Esophagus squamous epithelium (tissue), 5 donors: ENCODE measurements around the gene AAMP. TPM values are rescaled to one million over a fixed set of nuclear protein-coding genes. Genes with fewer than 3 reads are reported as not detected.
A peak's percentile ranks its signal among the peaks of the same experiment; 100 is the strongest.

Experiments
- DNase-seq: peaks from one replicate; lab custom pipeline; 2025; lab: John Stamatoyannopoulos, UW
- H3K27ac ChIP-seq, 4 donors: fragments of 200-600 bp; sonication (generic); one replicate each; pipeline ENCODE4 v1.5.1; 2016 to 2019; ENCODE audit warnings: mild to moderate bottlenecking in 1 of 4
- H3K27me3 ChIP-seq, 4 donors: fragments of 200-600 bp; sonication (generic); 1 replicate in 3 of 4; 2 replicates in 1 of 4; pipeline versions ENCODE4 v1.5.1 to v1.6.0; 2017 to 2021; ENCODE audit warnings: antibody characterized with exemption in 1 of 4
- H3K36me3 ChIP-seq, 3 donors: fragments of 200-600 bp; sonication (generic); one replicate each; pipeline ENCODE4 v1.5.1; 2016 to 2019
- H3K4me1 ChIP-seq, 3 donors: fragments of 200-600 bp; sonication (generic); one replicate each; pipeline ENCODE4 v1.5.1; 2017 to 2019
- H3K4me3 ChIP-seq, 4 donors: fragments of 200-600 bp; sonication (generic); 1 replicate in 3 of 4; 2 replicates in 1 of 4; pipeline ENCODE4 v1.5.1; 2016 to 2019; ENCODE audit warnings: mild to moderate bottlenecking in 2 of 4, moderate library complexity in 1 of 4
- H3K9me3 ChIP-seq, 3 donors: fragments of 200-600 bp; sonication (generic); one replicate each; pipeline ENCODE4 v1.5.1; 2016 to 2019
- POLR2A ChIP-seq, 4 donors: fragments of 450-650 bp; IDR thresholded peaks; one replicate each; pipeline ENCODE4 v1.6.1; 2017; ENCODE audit warnings: antibody characterized with exemption in 4 of 4, mild to moderate bottlenecking in 4 of 4, moderate library complexity in 3 of 4
- WGBS, 2 donors: methylation state at CpG; one replicate each; pipeline ENCODE4 v1.1.5; 2018; 5-methylcytosine and 5-hydroxymethylcytosine counted together
- intact Hi-C: fragments of 100-400 bp; cut with DNase I; formaldehyde crosslinking; loops from one replicate; pipeline ENCODE4 v1.15.0; 2022
- total RNA-seq, 4 donors: library from RNA; depleted of rRNA; stranded (reverse); fragments of >200 nt; gene quantifications; one replicate each; pipeline ENCODE4 v1.1.0, GENCODE V29; 2016
- TF ChIP-seq, protein P1 (sequence below), 6 experiments: fragments of 450-650 bp in 4 of 6; fragments of 200-600 bp in 2 of 6; sonication (generic) in 2 of 6; IDR thresholded peaks; one replicate each; pipeline ENCODE4 v1.5.1; 2016 to 2019; ENCODE audit warnings: antibody characterized with exemption in 6 of 6, mild to moderate bottlenecking in 4 of 6, moderate library complexity in 4 of 6
- donor health status: DM: yes; HTN: yes; CAD: no.

AAMP gene
- total RNA-seq, 4 donors from 2014 or later, result 97.9 to 136 (median 118) TPM

DNA sequence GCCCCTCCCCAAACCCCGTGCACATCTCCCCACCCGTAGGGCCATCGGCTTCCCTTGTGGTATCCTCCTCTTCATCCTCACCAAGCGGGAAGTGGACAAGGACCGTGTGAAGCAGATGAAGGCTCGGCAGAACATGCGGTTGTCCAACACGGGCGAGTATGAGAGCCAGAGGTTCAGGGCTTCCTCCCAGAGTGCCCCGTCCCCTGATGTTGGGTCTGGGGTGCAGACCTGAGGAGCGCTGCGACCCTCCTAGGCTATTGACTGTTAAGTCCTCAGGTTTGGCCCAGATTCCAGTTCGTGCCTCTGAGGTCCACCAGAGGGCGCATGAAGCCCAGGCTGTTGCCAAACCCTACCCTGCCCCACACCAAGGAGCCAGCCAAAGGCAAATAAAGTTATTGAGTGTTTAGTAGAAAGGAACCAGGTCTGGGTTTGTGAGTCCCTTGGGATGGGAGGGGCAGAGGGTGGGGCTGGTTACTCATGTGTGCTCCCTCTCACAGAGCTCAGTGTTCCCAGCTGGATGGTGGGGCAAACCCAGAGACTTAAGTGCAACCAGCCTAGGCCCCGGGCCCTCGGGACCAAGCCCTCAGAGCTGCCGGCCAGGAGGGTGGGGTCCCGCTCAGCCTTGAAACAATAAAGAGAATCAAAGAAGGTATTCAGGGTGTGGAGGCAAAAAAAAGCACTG is 2.7 kb upstream of the AAMP start:
- peaks cover 29 to 74% (median 40%) of the 10 kb centered on the region in 3 donors for H3K4me1 ChIP-seq
- peaks cover 40 to 51% (median 42%) of the 10 kb centered on the region in 3 donors for H3K36me3 ChIP-seq
- DNase-seq, result peak; percentile 71
- peak overlapping the region; percentile 84 to 92 (median 88) for H3K27ac ChIP-seq
- peak overlapping the region in 2 of 4 donors; percentile 71 to 78 for H3K4me3 ChIP-seq
- intact Hi-C loops, result loop anchor here (5.0 kb wide), 1 partner anchor 125 kb away; the partner anchor contains the start of gene CTDSP1
- 9 to 13% methylated on average over 4 to 7 of the region's 18 CpGs for WGBS, 2 donors
- TF ChIP-seq, protein P1, sequence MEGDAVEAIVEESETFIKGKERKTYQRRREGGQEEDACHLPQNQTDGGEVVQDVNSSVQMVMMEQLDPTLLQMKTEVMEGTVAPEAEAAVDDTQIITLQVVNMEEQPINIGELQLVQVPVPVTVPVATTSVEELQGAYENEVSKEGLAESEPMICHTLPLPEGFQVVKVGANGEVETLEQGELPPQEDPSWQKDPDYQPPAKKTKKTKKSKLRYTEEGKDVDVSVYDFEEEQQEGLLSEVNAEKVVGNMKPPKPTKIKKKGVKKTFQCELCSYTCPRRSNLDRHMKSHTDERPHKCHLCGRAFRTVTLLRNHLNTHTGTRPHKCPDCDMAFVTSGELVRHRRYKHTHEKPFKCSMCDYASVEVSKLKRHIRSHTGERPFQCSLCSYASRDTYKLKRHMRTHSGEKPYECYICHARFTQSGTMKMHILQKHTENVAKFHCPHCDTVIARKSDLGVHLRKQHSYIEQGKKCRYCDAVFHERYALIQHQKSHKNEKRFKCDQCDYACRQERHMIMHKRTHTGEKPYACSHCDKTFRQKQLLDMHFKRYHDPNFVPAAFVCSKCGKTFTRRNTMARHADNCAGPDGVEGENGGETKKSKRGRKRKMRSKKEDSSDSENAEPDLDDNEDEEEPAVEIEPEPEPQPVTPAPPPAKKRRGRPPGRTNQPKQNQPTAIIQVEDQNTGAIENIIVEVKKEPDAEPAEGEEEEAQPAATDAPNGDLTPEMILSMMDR (IDR thresholded peaks at IDR 0.05), result peak; percentile 88 to 97 (median 94)
- TF ChIP-seq POLR2A (IDR thresholded peaks at IDR 0.05), result no peak
- H3K27me3 ChIP-seq, result no peaks in the 10 kb centered on the region
- H3K9me3 ChIP-seq, result no peaks in the 10 kb centered on the region

DNA sequence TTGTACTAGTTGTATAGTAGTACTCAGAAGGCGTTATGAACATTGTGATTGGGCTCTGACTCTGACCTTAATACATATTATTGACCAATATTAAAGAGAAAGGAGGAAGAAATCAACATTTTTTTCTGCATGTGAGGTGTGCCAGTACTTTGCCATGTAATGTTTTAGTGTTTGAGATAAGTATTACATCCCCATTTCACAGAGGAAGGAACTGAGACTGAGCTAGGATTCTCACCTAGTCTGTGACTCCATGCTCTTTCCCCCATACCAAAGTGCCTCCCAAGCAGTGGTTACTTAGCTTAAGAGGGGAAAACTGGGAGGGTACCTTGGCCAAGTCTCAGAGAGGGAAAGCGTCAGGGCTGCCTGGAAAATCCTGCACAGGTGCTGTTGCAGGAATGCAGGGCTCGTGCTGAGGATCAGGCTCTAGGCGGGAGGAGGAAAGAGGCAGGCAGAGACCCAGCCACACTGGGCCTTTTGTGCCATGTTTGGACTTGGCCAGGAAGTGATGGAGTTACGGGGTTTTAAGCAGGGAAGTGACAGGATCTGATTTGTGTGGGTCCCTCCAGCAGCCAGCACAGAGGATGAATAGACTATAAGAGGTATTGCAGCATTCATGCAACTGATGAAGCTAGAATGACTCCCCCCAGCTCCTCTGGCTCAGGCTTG is 2.1 kb upstream of the AAMP start:
- peaks cover 29 to 74% (median 38%) of the 10 kb centered on the region in 3 donors for H3K4me1 ChIP-seq
- 19 to 34% methylated on average over 5 of the region's 5 CpGs for WGBS, 2 donors
- peaks cover 34 to 51% (median 38%) of the 10 kb centered on the region in 3 donors for H3K36me3 ChIP-seq
- TF ChIP-seq, protein P1 (IDR thresholded peaks at IDR 0.05), result peak in 2 of 6 experiments; percentile 10 to 11
- TF ChIP-seq POLR2A (IDR thresholded peaks at IDR 0.05), result no peak
- no peaks in the 10 kb centered on the region for H3K9me3 ChIP-seq
- H3K27me3 ChIP-seq, result no peaks in the 10 kb centered on the region
- peak overlapping the region; percentile 84 to 92 (median 88) for H3K27ac ChIP-seq
- intact Hi-C loops, result loop anchor here (5.0 kb wide), 1 partner anchor 125 kb away; the partner anchor contains the start of gene CTDSP1
- no peak for DNase-seq
- H3K4me3 ChIP-seq, result peak overlapping the region in 3 of 4 donors; percentile 71 to 92 (median 78)

DNA sequence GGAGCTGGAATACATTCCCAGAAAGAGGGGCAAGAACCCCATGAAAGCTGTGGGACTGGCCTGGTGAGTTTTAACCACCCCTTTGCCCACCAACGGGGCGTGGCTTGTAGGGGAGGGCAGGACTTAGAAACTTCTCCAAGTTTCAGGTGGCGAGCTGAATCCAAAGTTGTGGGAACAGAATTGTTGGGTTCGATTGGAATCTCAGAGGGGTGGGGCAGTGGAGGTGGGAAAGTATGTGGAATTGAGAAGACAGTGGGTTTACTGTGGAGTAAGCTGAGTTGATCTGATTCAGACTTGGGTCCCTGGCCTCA is 1.5 kb upstream of the AAMP start:
- Histone ChIP-seq H3K9me3 (no peaks in the 10 kb centered on the region), H3K27ac (peak overlapping the region; percentile 84 to 92 (median 88)), H3K4me1 (peaks cover 29 to 79% (median 38%) of the 10 kb centered on the region in 3 donors), H3K4me3 (peak overlapping the region; percentile 71 to 92 (median 74)), H3K27me3 (no peaks in the 10 kb centered on the region), H3K36me3 (peaks cover 34 to 51% (median 38%) of the 10 kb centered on the region in 3 donors)
- intact Hi-C loops, result loop anchor here (5.0 kb wide), 1 partner anchor 126 kb away; the partner anchor contains the start of gene CTDSP1
- WGBS, 2 donors, result 27 to 33% methylated on average over 2 to 4 of the region's 4 CpGs
- no peak for DNase-seq
- TF ChIP-seq, protein P1 (IDR thresholded peaks at IDR 0.05), result no peak
- no peak for TF ChIP-seq POLR2A (IDR thresholded peaks at IDR 0.05)

DNA sequence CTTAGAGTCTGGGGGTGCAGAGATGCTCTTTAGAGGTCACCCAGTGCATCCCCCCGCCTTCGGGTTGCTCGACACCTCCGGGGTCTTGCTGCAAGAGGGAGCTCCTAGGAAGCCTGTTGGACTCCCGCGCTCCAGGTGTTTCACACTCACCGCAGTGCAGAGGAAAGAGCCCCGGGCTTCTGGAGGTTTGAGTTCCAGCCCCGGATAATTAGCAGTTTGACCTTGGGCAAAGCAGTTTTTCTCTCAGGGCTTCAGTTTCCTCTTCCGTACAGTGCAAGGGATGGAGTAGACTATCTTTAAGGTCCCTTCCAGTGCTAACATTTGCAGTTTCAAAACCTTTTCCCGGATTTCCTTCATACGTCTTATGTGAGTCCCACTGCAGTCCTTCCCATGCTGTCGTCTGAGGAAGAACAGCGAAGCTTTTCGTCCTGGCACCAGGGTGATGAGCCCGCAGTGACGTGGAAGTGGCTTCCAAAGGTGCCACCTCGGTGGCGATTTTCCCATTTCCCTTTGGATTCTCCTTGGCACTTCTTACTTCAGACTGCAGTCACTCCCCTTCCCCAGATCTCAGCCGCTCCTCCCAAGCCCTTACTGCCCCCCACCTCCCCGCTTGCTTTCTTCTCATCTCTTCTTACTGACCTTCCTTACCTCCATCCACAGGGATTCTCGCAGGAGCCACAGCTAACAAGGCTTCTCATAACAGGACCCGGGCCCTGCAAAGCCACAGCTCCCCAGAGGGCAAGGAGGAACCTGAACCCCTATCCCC is 967 bp upstream of the AAMP start:
- Histone ChIP-seq H3K36me3 (peaks cover 34 to 51% (median 36%) of the 10 kb centered on the region in 3 donors), H3K27me3 (no peaks in the 10 kb centered on the region), H3K27ac (peak overlapping the region; percentile 84 to 92 (median 88)), H3K4me3 (peak overlapping the region; percentile 71 to 92 (median 74)), H3K9me3 (no peaks in the 10 kb centered on the region), H3K4me1 (peaks cover 29 to 81% (median 38%) of the 10 kb centered on the region in 3 donors)
- DNase-seq, result no peak
- no peak for TF ChIP-seq POLR2A (IDR thresholded peaks at IDR 0.05)
- TF ChIP-seq, protein P1 (IDR thresholded peaks at IDR 0.05), result no peak
- intact Hi-C loops, result loop anchor here (5.0 kb wide), 1 partner anchor 126 kb away; the partner anchor contains the start of gene CTDSP1
- 2 to 4% methylated on average over 17 to 21 of the region's 23 CpGs for WGBS, 2 donors
